GM10847 (cell line): ENCODE measurements around the gene AKR7A3.

Experiments used
- POLR2A ChIP-seq: IDR thresholded peaks from 2 replicates; pipeline ENCODE4 v1.6.1; 2011; ENCODE audit not compliant: insufficient read length; ENCODE audit errors: extremely low read depth

The AKR7A3 gene

DNA sequence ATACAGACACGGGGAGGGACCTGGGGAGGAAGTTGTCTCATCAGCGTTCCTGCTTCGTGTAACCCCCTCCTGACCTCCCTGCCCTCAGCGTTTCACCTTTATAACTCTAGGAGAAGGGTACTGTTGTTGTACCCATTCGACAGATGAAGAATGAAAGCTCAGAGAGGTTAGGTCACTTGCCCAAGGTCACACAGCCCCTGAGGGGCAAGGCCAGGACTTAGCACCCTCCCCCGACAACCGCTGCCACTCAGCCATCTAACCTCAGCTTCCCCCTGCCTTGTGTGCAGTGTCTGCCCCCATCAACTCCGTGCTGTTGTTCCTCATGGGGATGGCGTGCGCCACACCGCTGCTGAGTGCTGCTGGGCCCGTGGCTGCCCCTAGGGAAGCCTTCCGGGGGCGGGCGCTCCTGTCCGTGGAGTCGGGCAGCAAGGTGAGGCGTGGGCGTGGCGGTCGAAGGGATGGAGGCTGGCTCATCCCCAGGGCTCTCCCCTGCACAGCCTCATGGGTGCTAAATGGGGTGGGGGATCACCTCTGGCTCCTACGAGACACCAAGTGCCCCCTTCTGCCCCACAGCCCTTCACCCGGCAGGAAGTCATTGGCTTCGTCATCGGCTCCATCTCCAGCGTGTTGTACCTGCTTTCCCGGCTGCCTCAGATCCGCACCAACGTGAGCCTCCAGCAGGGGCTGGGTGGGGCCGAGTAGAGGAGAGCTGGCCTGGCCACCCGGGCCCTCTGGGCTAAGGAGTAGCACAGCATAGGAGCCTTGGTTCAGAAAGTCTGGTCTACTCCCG, 37.6 kb upstream of the AKR7A3 start:
- no peak for TF ChIP-seq POLR2A

DNA sequence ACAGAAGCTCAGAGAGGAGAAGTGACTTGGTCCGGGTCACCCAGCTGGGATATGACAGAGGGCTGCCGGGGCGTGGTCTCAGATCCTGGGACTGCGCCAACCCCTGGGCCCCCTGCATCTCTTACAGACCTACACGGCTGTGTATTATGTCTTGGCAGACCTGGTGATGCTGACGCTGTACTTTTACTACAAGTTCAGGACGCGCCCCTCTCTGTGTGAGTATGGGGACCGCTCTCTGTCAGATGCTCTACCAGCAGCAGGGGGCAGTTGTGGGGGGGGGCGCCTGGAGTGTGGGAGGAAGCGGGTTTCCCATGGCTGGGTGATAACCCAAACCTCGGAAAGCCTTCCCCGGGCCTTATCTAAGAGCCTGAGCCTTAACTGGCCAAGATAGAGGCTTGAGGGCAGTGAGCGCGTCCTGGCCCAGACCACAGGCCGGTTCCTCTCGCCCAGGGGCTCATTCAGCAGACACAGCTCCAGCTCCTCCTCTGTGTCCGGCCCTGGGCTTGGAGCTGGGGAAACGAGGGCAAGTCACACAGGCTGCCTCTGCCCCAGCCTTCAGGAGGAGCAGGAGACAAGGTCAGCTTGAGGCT, 36.9 kb upstream of the AKR7A3 start:
- TF ChIP-seq POLR2A = no peak

GRCh38 chr1:19324665-19324990, 36.1 kb upstream of the AKR7A3 start:
- no peak for TF ChIP-seq POLR2A

DNA sequence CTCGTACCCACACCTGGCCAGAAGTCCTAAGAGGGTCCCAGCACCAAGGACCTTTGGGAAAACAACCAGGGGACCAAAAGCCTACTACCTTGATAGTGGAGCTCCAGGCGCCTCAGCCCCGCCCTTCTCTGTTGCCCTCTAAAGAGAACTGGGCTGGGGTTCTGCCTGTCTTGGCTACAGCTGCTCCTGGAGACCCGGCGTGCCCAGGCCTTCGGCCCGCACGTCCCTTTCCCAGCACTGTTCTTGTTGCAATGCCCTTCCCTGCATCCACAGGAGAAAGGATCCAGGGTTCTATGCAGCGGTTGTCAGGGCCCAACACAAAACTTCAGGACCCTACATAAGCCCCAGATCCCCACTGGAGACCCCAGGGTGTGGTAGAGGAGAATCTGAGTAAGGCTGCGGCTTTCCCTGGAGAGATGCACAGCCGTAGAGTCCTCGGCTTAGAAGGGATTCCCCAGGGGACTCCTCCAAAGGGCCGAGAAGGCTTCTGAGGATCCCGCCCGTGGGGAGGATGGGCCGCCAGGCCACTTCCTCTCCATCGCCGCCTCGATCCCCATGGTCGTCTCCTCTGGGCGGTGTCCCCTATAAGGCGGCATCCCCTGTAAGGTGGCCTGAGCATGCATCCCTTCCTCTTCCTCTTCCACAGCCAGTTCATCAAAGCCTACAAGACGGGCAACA, 35.6 kb upstream of the AKR7A3 start:
- TF ChIP-seq POLR2A = no peak

DNA sequence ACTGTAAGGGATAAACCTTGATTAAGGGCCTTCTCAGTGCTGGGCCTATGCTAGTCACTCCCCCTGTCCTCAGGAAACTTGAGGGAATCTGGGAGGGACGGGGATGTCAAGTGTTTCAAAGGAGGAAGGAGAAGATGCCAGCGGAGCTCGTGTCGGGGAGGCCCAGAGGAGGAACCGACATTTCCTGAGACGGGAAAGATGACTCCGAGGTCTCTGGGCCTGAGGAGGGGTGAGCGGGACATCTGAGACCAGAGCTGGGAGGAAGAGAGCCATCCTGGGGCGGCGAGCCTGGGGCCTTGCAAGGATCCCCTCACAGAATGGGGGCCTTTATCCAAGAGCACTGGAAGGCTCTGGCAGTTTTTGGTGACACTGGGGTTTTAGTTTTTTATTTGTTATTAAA, 33.9 kb upstream of the AKR7A3 start:
- no peak for TF ChIP-seq POLR2A

DNA sequence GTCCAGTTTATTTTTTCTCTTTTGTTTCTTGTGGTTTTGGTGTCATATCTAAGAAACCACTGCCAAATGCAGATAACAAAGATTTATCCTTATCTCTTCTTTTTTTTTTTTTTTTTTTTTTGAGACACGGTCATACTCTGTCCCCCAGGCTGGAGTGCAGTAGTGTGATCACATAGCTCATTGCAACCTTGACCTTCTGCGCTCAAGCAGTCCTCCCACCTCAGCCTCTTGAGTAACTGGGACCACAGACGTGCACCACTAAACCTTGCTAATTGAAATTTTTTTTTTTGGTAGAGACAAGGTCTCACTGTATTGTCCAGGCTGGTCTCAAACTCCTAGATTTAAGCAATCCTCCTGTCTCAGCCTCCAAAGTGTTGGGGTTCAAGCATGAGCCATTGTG, 32.5 kb upstream of the AKR7A3 start:
- no peak for TF ChIP-seq POLR2A

- TF ChIP-seq POLR2A = no peak
These were observed 30.6 kb upstream of the AKR7A3 start for GRCh38 chr1:19319196-19319595.

DNA sequence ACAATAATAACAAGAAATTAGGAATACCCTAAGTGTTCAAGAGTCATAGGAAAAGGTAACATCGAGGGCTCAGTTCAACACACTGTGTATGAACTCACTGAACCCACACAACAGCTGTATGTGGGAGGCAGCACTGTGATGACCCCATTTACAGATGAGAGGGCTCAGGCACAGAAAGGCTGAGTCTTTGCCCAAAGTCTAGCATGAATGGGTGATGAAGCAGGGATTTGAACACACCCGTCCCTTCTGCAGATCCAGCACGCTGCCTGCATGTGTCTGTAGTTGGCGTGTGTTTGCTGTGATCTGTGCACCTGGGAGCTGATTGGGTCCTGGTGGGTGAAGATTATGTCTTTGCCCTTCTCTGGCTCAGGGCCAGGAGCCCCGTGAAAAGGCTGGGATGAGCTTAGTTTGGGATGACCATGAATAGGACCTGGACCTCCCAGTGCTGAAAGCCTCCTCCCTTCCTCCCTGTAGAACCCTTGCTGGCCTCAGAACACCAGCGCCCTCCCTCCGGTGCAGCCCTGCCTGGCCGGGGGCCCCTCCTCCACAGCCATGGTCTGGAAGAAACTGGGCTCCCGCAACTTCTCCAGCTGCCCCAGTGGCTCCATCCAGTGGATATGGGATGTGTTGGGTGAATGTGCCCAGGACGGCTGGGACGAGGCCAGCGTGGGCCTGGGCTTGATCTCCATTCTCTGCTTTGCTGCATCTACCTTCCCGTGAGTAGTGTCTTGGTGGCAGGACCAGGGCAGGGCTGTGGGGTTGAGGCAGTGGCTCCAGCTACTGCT, 28.7 kb upstream of the AKR7A3 start:
- no peak for TF ChIP-seq POLR2A

GRCh38 chr1:19315378-19316198, 27.0 kb upstream of the AKR7A3 start:
- TF ChIP-seq POLR2A = no peak

- TF ChIP-seq POLR2A = no peak
These were observed 25.7 kb upstream of the AKR7A3 start for GRCh38 chr1:19313961-19314882.

DNA sequence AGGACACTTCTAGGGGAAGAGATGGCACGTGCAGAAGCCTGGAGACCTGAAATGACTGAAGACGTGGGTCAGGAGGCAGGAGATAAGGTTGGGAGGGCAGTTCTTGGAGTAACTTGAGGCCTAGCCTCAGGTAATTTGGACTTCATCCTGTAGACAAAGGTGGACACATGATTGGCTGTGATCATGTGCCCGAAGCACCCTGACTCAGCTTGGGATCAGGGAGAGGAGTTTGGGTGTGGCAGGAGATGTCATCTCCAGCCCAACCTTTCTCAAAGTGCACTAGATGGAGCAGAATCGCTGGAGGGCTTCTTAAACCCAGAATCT, 25.0 kb upstream of the AKR7A3 start:
- no peak for TF ChIP-seq POLR2A

GRCh38 chr1:19312782-19313635, 24.4 kb upstream of the AKR7A3 start:
- no peak for TF ChIP-seq POLR2A
